Epithelial cell of esophagus (primary cell): ENCODE results near the gene NBAS.
"Not testable (repeated sequence)": the region's sequence is repeated elsewhere in the genome, so short reads cannot be mapped to it uniquely, and the experiment has no call there.

Experiments used
- DNase-seq: peaks from one replicate; pipeline ENCODE4 v3.0.0; 2010; ENCODE audit warnings: low read depth
- H3K4me3 ChIP-seq: 2 replicates; pipeline ENCODE4 v1.5.1; 2011; ENCODE audit warnings: mild to moderate bottlenecking, low read length, control low read depth
- TF ChIP-seq, protein P1 (sequence below): IDR thresholded peaks from 2 replicates; pipeline ENCODE4 v1.5.1; 2011; ENCODE audit warnings: low read depth, mild to moderate bottlenecking, low read length, control low read depth, inconsistent platforms; ENCODE audit not compliant: insufficient read depth; ENCODE audit errors: missing control alignments

The NBAS gene

DNA sequence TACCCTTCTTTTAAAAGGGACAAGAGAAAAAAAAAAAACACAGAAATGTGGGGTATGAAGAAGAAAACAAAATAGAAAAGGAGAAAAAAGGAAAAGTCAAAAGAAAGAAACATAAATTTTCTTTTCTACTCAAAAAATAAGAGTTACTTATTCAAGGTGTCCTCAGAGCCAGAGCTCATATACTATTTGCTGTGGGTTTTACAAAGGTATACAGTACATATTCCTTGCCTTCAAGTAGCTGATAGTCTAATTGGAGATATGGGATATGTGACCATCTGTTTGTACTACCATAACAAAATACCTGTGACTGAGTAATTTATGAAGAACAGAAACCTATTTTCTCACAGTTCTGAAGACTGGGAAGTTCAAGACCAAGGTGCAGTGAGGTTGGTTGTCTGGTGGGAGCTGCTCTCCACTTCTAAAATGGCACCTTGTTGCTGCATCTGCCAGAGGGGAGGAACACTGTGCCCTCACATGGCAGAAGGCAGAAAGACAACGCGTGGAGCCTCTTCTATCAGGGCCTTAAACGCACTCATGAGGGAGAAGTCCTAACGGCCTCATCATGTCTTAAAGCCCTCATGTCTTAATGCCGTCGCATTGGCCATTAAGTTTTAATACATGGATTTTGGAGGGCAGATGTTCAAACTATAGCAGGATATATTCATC, 33.9 kb downstream of the NBAS start:
- DNase-seq: peak; percentile 4
- TF ChIP-seq, protein P1, sequence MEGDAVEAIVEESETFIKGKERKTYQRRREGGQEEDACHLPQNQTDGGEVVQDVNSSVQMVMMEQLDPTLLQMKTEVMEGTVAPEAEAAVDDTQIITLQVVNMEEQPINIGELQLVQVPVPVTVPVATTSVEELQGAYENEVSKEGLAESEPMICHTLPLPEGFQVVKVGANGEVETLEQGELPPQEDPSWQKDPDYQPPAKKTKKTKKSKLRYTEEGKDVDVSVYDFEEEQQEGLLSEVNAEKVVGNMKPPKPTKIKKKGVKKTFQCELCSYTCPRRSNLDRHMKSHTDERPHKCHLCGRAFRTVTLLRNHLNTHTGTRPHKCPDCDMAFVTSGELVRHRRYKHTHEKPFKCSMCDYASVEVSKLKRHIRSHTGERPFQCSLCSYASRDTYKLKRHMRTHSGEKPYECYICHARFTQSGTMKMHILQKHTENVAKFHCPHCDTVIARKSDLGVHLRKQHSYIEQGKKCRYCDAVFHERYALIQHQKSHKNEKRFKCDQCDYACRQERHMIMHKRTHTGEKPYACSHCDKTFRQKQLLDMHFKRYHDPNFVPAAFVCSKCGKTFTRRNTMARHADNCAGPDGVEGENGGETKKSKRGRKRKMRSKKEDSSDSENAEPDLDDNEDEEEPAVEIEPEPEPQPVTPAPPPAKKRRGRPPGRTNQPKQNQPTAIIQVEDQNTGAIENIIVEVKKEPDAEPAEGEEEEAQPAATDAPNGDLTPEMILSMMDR: no peak
- H3K4me3 ChIP-seq: no peak overlapping the region

DNA sequence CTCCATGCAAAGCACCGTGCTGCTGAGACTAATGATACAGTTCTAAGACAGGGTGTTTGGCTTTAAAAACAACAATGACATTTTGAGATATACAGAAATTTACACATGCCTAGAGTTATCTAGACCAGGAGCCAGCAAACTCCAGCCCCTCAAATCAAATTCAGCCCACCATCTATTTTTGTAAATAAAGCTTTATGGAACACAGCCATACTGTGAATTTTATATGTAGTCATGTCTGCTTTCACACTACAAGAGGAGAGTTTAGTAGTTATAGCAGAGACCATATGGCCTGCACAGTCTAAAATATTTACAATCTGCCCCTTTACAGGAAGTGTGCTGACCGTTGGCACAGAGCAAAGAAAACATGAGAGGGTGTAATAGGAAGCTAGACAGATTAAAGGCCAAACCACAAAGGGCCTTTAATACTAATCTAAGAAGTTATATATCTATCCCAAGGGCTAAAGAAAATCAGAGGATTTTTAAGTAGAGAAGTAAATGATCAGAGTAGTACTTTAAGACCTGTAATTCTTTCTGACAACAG, 39.4 kb downstream of the NBAS start:
- TF ChIP-seq, protein P1: no peak
- no peak for DNase-seq
- no peak overlapping the region for H3K4me3 ChIP-seq

DNA sequence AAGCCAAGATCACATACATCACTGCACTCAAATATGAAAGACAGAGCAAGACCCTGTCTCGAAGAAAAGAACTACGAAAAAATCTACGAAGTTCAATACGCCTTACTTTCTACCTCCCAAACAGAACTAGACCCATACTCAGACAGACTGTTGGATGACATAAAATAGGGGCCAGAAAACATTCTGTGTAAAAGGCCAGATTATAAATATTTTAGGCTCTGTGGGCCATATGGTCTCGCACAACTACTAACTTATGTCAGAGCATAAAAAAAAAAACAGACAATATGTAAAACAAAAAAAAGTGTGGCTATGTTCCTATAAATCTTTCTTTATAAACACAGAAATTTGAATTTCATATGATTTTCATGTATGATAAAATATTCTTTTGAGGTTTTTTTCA, 40.8 kb downstream of the NBAS start:
- H3K4me3 ChIP-seq: no peak overlapping the region
- TF ChIP-seq, protein P1: no peak
- DNase-seq: no peak

DNA sequence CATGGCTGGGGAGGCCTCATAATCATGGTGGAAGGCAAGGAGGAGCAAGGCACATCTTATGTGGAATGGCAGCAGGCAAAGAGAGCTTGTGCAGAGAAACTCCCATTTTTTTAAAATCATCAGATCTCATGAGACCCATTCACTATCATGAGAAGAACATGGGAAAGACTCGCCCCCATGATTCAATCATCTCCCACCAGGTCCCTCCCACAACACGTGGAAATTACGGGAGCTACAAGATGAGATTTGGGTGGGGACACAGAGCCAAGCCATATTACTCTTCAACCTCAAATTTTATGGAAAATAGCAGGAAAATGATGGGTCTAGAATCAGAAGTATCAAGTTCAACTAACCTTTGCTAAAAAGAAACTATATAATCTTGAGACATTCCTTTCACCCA, 42.4 kb downstream of the NBAS start:
- not testable (repeated sequence) for H3K4me3 ChIP-seq, DNase-seq

DNA sequence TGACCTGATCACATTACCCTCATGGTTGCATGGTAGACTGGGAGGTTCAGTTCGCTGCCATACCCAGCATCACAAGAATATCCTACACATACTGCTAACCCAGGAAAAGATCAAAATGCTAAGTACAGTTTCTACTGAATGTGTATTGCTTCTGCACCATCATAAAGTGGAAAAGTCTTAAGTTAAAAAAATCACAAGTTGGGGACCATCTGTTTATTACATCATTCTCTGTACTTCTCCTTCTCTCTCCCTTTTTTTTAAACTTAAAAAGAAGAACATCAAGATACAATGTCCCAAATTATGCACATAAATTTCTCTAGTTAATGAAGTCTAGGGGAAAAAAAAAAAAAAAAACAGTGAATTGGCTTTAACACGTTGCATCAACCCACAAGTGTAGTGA, 43.3 kb downstream of the NBAS start:
- TF ChIP-seq, protein P1: no peak
- DNase-seq: no peak
- H3K4me3 ChIP-seq: no peak overlapping the region

DNA sequence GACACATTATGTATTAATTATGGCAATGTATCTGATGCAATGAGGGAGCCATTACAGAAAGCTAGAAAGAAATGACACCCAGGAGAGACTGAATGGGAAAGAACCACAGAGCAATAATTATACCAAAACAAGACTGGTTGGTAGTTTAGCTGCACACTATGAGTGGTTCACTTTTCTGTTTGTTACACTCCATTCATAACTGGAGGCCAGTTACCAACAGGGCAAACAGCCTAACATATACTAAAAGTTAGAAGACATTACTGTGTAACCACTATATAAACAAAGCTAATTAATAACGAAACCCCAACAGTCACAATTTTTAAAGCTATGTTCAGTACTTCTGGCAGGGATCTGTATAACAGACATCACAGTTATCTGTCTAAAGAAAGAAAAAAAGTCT, 49.4 kb downstream of the NBAS start:
- DNase-seq: no peak
- H3K4me3 ChIP-seq: no peak overlapping the region
- TF ChIP-seq, protein P1: no peak

DNA sequence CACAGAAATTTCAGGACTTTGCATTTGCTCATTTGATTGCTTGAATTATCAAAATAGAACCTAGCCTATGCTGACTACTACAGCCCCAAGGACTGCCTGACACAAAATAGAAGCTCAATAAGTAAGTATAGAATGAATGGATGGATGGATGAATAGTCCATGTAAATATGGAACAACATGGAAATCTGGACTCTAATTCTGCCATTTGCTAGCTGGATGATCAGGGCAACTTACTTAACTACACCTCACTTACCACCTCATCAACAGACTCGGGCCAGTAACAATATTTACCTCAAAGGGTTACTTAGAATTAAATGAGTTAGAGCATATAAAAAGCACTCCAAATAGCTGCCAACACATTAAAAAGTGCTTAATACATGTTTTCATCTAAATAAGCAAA, 50.6 kb downstream of the NBAS start:
- no peak overlapping the region for H3K4me3 ChIP-seq
- TF ChIP-seq, protein P1: no peak
- DNase-seq: no peak
